Middle frontal gyrus (tissue), 1 donor: ENCODE measurements around the gene MYL12A.
A peak's percentile ranks its signal among the peaks of the same experiment; 100 is the strongest.

Experiments
- DNase-seq: peaks from one replicate; pipeline ENCODE4 v3.0.0-alpha.2; 2015; ENCODE audit warnings: low spot score; ENCODE audit errors: extremely low spot score

Gene MYL12A

GRCh38 chr18:3224223-3224622 is 23.4 kb upstream of the MYL12A start:
- no peak for DNase-seq

- DNase-seq = no peak
Measured at GRCh38 chr18:3225588-3225987, 22.0 kb upstream of the MYL12A start.

GRCh38 chr18:3226048-3226447 is 21.6 kb upstream of the MYL12A start:
- DNase-seq = no peak

- no peak for DNase-seq
Measured at GRCh38 chr18:3230401-3231334, 16.9 kb upstream of the MYL12A start.

- no peak for DNase-seq
Measured at GRCh38 chr18:3233004-3233403, 14.6 kb upstream of the MYL12A start.

- no peak for DNase-seq
Measured at GRCh38 chr18:3233433-3234168, 14.0 kb upstream of the MYL12A start.

GRCh38 chr18:3234457-3234856 is 13.1 kb upstream of the MYL12A start:
- DNase-seq = peak; percentile 19

GRCh38 chr18:3235846-3236245 is 11.8 kb upstream of the MYL12A start:
- no peak for DNase-seq

GRCh38 chr18:3236470-3236869 is 11.1 kb upstream of the MYL12A start:
- no peak for DNase-seq

- DNase-seq = no peak
Measured at GRCh38 chr18:3238742-3239141, 8.9 kb upstream of the MYL12A start.

- no peak for DNase-seq
Measured at GRCh38 chr18:3245185-3245564, 2.4 kb upstream of the MYL12A start.

GRCh38 chr18:3245853-3246634 is 1.6 kb upstream of the MYL12A start:
- peak; percentile 79 for DNase-seq

GRCh38 chr18:3246635-3247239 is 864 bp upstream of the MYL12A start:
- DNase-seq = no peak

GRCh38 chr18:3248062-3248657 is 559 bp downstream of the MYL12A start:
- no peak for DNase-seq

- no peak for DNase-seq
Measured at GRCh38 chr18:3248658-3249359, 1.2 kb downstream of the MYL12A start.

GRCh38 chr18:3250237-3251107 is 2.9 kb downstream of the MYL12A start:
- DNase-seq = no peak

- no peak for DNase-seq
Measured at GRCh38 chr18:3251249-3251962, 3.8 kb downstream of the MYL12A start.

GRCh38 chr18:3251963-3252277 is 4.3 kb downstream of the MYL12A start:
- no peak for DNase-seq

GRCh38 chr18:3252843-3253242 is 5.2 kb downstream of the MYL12A start:
- no peak for DNase-seq
